ENCODE measurements around the gene NFE2. TPM values are rescaled to one million over a fixed set of nuclear protein-coding genes. Genes with fewer than 3 reads are reported as not detected.
A peak's percentile ranks its signal among the peaks of the same experiment; 100 is the strongest.
"Not testable (repeated sequence)": the region's sequence is repeated elsewhere in the genome, so short reads cannot be mapped to it uniquely, and the experiment has no call there.

NFE2 gene
- total and polyA plus RNA-seq, 4 donors, result 3.5 to 38.5 (median 7.4) TPM

DNA sequence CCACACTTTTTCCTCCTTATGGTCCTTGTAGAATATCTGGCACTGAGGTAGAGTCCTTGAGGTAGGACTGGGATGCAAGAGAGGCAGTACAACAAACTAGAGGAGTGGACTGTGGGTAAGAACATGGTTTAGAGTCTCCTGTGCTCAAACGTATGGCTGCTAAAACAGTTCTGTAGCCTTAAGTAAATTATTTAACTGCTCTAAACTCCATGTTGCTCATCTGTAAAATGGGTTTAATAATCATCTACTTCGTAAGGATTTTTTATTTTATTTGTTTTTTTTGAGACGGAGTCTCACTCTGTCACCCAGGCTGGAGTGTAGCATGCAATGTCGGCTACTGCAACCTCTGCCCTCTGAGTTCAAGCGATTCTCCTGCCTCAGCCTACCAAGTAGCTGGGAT is 20.5 kb upstream of the NFE2 start:
- Histone ChIP-seq H3K27ac (ENCODE audit: low read depth in 1 of 2, low read length in 1 of 2) (no peak overlapping the region), H3K4me1 (ENCODE audit: control insufficient read depth in 5 of 5, insufficient read depth in 5 of 5, low read length in 5 of 5) (peaks cover 0 to 3% (median 0%) of the 10 kb centered on the region in 5 donors), H3K27me3 (ENCODE audit: control insufficient read depth in 3 of 3, insufficient read depth in 3 of 3, low read length in 2 of 3) (no peaks in the 10 kb centered on the region), H3K9ac (ENCODE audit: insufficient read depth in 1 of 2, low read length in 2 of 2) (no peak overlapping the region), H3K36me3 (ENCODE audit: control insufficient read depth in 4 of 4, insufficient read depth in 4 of 4, low read length in 4 of 4) (peaks cover 0 to 6% (median 0%) of the 10 kb centered on the region in 4 donors), H3K4me3 (no peak overlapping the region), H3K9me3 (ENCODE audit: control insufficient read depth in 4 of 4, insufficient read depth in 3 of 4, low read length in 3 of 4) (no peaks in the 10 kb centered on the region)
- no peak for DNase-seq
- 94% methylated on average over 5 of the region's 5 CpGs for WGBS, 2 donors
- no peak for ATAC-seq (ENCODE audit: insufficient read depth, low FRiP score)
- TF ChIP-seq CTCF (IDR thresholded peaks at IDR 0.05; ENCODE audit: control extremely low read depth, extremely low read depth), result no peak

GRCh38 chr12:54312309-54312708 is 11.5 kb upstream of the NFE2 start:
- not testable (repeated sequence) for H3K36me3 ChIP-seq (ENCODE audit: control insufficient read depth in 4 of 4, insufficient read depth in 4 of 4, low read length in 4 of 4)
- 83 to 99% methylated on average over 7 of the region's 7 CpGs for WGBS, 2 donors

DNA sequence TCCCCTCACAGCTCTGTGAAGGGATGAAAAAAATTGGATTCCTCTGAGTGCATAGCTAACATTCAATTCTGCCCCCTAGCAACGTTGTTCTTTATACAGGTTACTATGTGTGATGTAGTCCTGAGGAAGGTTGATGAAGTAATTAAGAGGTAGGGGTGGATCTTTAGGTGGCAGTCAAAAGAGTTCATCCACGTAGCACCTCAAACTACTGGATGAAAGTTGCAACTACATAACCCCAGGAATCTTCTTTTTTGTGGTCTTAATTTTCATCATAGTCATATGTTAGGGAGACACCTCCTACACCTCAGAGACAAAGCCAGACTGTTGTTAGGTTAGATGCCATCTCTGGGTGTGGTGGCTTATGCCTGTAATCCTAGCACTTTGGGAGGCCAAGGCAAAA is 10.2 kb upstream of the NFE2 start:
- Histone ChIP-seq H3K9ac (ENCODE audit: insufficient read depth in 1 of 2, low read length in 2 of 2) (no peak overlapping the region), H3K9me3 (ENCODE audit: control insufficient read depth in 4 of 4, insufficient read depth in 3 of 4, low read length in 3 of 4) (no peaks in the 10 kb centered on the region), H3K27me3 (ENCODE audit: control insufficient read depth in 3 of 3, insufficient read depth in 3 of 3, low read length in 2 of 3) (no peaks in the 10 kb centered on the region), H3K36me3 (ENCODE audit: control insufficient read depth in 4 of 4, insufficient read depth in 4 of 4, low read length in 4 of 4) (no peaks in the 10 kb centered on the region), H3K4me3 (no peak overlapping the region), H3K27ac (ENCODE audit: low read depth in 1 of 2, low read length in 1 of 2) (no peak overlapping the region), H3K4me1 (ENCODE audit: control insufficient read depth in 5 of 5, insufficient read depth in 5 of 5, low read length in 5 of 5) (peaks cover 0 to 5% (median 0%) of the 10 kb centered on the region in 5 donors)
- TF ChIP-seq CTCF (IDR thresholded peaks at IDR 0.05; ENCODE audit: control extremely low read depth, extremely low read depth), result no peak
- ATAC-seq (ENCODE audit: insufficient read depth, low FRiP score) (no peak), DNase-seq (no peak)
- 53 to 67% methylated on average over 2 of the region's 2 CpGs for WGBS, 2 donors

More at GRCh38 chr12:54312309-54312708, 11.5 kb upstream of the NFE2 start:
- H3K27me3 ChIP-seq (ENCODE audit: control insufficient read depth in 3 of 3, insufficient read depth in 3 of 3, low read length in 2 of 3); ATAC-seq (ENCODE audit: insufficient read depth, low FRiP score); DNase-seq; H3K27ac ChIP-seq (ENCODE audit: low read depth in 1 of 2, low read length in 1 of 2); H3K9me3 ChIP-seq (ENCODE audit: control insufficient read depth in 4 of 4, insufficient read depth in 3 of 4, low read length in 3 of 4); H3K4me3 ChIP-seq; H3K4me1 ChIP-seq (ENCODE audit: control insufficient read depth in 5 of 5, insufficient read depth in 5 of 5, low read length in 5 of 5); H3K9ac ChIP-seq (ENCODE audit: insufficient read depth in 1 of 2, low read length in 2 of 2): not testable (repeated sequence)

DNA sequence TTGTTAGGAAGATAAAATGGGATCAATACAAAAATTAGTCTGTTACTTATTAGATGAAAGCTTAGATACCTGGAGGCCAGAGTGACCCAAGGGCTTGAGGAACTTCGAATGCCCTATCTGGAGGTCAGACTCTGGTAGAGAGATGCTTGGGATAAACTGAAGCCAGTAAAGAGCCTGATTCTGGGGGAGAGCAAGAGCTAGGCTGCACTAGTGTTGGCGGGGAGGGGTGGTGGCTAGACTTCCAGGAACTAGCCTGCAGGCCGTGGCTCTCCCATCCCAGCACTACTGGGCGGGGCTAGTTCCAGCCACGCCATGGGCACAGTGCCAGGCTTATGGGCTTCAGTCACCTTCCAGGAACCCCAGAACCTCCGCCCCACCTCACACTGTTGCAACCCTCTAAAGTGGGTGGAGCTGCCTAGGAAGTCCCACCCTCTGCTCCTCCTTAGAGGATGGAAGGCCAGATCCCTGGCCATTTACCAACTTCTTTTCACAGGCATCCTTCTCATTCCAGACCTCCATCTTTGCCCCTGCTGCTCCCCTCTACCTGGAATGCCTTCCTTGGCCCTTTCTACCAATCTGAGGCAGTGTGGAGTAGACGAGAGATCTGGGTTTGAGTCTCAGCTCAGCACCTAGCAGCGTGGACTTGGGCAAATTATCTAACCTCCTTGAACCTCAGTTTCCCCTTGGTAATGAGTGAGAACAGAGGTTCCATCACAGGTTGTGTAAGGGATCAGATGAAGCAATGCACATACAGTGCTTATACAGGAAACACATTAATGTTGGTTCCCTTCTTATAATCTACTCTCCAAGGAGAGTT is 6.3 kb upstream of the NFE2 start:
- Histone ChIP-seq H3K27me3 (ENCODE audit: control insufficient read depth in 3 of 3, insufficient read depth in 3 of 3, low read length in 2 of 3) (peaks cover 0 to 5% (median 2%) of the 10 kb centered on the region in 3 donors), H3K27ac (ENCODE audit: low read depth in 1 of 2, low read length in 1 of 2) (peak overlapping the region in 1 of 2 donors; percentile 27), H3K9me3 (ENCODE audit: control insufficient read depth in 4 of 4, insufficient read depth in 3 of 4, low read length in 3 of 4) (no peaks in the 10 kb centered on the region), H3K4me1 (ENCODE audit: control insufficient read depth in 5 of 5, insufficient read depth in 5 of 5, low read length in 5 of 5) (peaks cover 0 to 8% (median 3%) of the 10 kb centered on the region in 5 donors), H3K36me3 (ENCODE audit: control insufficient read depth in 4 of 4, insufficient read depth in 4 of 4, low read length in 4 of 4) (no peaks in the 10 kb centered on the region), H3K4me3 (no peak overlapping the region), H3K9ac (ENCODE audit: insufficient read depth in 1 of 2, low read length in 2 of 2) (no peak overlapping the region)
- ATAC-seq (ENCODE audit: insufficient read depth, low FRiP score), result peak; percentile 83
- whole genome bisulfite sequencing, 2 donors, result 18 to 33% methylated on average over 8 of the region's 8 CpGs
- TF ChIP-seq CTCF (IDR thresholded peaks at IDR 0.05; ENCODE audit: control extremely low read depth, extremely low read depth), result no peak
- peak in 2 of 3 donors; percentile 61 to 62 for DNase-seq
